GM08714 (cell line): ENCODE results near the gene PADI2.

ENCODE experiments used
- H3K4me3 ChIP-seq: fragments of 200-500 bp; sonication (Bioruptor generic); 2 replicates; pipeline ENCODE4 v1.5.1; 2014; ENCODE audit warnings: mild to moderate bottlenecking, low read length, inconsistent platforms
- ZNF274 ChIP-seq: IDR thresholded peaks from 2 replicates; pipeline ENCODE4 v1.6.1; 2012; ENCODE audit warnings: mild to moderate bottlenecking, low read depth, low read length

PADI2 gene

DNA sequence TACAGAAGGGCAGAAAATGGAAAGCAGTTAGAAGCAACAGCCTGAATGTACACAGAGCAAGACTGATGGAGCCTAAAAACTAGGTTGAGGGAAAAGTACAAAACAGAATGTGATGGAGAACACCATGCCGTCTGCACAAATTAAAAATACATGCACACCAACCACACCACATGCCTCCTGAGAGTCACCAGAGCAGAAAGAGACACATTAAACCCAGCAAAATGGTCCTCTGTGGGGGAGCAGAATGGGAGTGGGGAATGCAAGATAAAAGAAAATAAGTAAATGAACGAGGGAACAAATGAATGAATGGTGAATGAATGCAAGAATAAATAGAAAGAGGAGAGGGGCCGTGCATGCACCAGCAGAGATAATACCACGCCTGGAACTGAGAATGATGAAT is 24.1 kb downstream of the PADI2 start:
- TF ChIP-seq ZNF274 = no peak
- no peak overlapping the region for H3K4me3 ChIP-seq

DNA sequence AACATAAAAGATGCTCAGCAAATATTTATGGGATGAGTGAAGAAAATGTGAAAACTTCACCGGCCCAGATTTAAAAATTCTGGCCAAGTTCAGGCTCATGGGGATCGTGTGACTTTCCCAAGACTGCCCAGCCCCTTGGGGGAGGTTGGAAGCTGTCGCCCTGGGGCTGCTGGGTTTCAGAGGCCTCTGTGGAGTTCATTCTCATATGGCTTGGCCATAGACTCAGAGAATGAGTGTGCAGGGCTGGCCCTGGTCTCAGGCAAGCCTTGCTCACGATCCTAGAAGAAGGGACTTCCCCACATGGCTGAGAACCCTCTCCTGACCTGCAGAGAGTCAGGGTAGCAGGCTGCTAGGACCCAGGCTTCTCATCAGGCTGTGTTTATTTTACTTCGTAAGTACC is 24.6 kb downstream of the PADI2 start:
- TF ChIP-seq ZNF274 = no peak
- no peak overlapping the region for H3K4me3 ChIP-seq

DNA sequence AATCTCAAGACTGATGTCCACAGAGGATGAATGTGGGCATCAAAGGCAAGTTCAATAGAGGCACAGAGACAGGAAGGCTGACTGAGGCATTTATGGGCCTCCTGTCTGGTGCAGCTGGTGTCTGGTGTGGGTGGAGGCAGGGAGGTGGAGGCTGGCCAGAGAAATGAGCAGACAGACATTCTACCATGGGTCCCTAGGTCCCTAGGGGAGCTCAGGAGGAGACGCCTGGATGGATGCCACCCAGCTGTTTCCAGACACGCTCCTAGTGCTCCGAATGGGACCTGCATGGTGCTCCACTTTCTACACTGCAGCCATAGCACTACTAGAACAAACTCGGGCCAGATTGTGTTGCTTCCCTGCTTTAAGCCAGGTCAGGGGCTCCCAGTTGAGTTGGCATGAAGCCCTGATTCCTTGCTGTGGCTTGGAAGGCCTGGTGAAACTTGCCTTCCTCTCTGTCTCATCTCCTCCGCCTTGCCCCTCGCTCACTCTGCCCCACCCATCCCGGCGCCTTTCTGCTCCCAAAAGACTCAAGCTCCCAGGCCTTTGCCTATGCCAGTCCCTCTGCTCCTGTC is 25.3 kb downstream of the PADI2 start:
- TF ChIP-seq ZNF274 = no peak
- no peak overlapping the region for H3K4me3 ChIP-seq

DNA sequence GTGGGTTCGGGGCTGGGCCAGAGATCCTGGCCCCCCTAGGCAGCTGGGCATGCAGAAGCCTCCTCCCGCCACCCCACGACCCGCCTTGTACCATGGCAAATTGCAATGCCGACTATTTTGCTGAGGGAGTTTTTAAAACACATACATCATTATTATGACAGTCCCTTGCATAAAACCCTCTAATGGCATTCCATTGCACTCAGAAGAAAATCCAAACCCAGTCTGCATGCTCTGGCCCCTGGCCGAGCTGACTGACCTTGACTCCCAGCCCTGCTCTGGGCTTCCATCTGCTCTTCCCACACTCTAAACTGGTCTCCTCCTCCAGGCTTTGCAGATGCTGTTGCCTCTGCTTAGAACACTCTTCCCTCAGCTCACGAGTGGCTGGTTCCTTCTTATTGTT is 28.0 kb downstream of the PADI2 start:
- H3K4me3 ChIP-seq = no peak overlapping the region
- no peak for TF ChIP-seq ZNF274

DNA sequence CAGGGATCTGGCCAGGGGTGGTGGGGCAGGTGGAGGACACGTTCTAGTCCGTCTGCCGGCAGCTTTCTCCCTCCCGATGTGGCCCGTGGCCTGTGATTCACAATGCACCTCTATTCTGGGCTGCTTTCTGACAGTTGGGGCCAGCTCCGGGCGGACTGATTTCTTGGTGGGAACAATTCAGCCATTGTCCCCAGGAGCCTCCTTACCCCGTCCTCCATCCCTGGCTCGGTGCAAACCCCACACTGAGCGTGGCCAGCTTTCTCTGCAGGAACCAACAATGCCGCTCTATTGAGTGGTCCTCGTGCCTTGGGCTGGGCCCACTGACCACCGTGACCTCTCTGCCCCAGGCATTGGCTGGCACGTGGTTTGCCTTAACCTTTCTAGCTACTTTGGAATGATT is 29.7 kb downstream of the PADI2 start:
- TF ChIP-seq ZNF274 = no peak
- H3K4me3 ChIP-seq = no peak overlapping the region

DNA sequence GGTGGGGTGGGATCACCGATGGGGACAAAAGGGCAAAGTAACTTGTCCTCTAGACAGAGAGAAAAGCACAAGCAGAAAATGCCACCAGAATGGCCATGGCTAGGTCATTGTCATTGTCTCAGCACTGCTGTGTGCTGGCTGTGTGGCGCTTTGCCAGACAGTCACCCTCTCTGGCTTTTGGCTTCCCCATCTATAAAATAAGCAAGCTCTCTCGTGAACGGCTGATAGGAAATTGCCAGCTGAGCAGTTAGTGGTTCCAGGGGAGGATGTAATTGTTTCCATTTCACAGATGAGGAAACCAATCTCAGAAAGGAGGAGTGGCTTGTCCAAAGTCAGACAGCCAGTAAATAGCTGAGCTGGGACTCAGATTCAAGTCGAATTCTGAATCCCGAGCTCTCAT is 32.5 kb downstream of the PADI2 start:
- no peak overlapping the region for H3K4me3 ChIP-seq
- TF ChIP-seq ZNF274 = no peak

DNA sequence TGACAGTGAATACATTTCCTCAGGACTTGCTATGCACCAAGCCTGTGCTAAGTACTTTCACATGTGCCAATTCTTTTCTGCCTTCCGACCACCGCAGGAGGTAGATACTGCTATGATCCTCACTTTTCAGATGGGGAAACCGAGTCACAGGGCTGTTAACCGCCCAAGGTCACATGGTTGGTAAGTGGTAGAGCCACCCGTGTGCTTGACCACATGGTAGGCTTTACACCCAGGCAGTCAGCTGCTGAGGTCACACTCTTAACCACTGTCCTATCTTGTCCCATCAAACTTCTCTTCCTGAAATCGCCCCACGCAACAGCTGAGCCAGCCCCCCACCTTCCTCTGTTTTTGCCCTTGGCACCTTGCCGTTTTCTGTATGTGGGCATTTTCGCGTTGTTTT is 34.5 kb downstream of the PADI2 start:
- TF ChIP-seq ZNF274 = no peak

DNA sequence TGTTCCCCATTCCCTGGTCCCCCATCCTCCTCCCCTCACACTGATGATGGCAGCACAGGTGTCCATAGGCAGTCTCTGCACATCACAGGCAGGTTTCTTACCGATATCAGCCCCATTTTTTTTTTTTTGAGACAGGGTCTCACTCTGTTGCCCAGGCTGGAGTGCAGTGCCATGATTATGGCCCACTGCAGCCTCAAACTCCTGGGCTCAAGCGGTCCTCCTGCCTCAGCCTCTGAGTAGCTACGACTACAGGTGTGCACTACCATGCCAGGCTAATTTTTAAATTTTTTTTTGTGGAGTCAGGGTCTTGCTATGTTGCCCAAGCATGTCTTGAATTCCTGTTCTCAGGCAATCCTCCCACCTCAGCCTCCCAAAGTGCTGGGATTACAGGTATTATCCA is 36.5 kb downstream of the PADI2 start:
- no peak overlapping the region for H3K4me3 ChIP-seq
- TF ChIP-seq ZNF274 = no peak

More for the DNA sequence above, 34.5 kb downstream of the PADI2 start:
- no peak overlapping the region for H3K4me3 ChIP-seq

DNA sequence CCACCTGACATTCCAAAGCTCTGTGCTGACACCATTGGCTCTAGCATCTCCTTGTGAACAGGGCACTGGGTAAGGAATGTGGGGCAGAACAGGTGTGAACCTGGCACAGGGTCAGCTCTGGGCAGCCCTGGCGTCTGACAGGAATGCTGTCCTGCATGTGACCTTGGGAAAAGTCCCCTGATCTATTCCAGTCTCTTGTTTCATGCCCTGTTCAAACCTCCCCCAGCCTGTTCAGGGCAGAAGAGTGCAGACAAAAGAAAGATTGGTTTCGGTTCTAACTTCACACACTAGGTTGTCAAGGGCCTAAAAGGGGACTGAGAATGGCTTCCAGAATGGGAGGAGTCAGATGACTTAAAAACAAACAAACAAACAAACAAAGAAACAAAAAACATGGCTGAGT is 37.8 kb downstream of the PADI2 start:
- no peak overlapping the region for H3K4me3 ChIP-seq
- no peak for TF ChIP-seq ZNF274

DNA sequence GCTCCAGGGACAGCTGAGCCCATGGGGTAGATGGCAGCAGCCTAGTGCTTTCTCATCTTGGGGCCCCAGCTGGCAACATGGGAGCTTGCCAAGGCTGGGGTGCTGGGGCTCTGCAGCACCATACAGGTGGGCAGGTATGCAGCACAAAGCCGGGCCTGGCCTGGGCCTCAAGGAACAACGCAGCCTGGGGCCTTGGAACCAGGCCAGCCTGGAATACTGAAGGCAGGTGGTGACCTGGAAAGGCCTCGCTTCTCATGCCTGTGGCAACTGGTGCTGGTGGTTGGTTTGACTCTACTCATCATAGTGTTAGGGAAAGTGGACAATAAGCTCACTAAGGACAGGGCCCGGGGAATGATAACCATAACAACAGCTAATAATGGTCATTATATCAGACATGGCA is 38.4 kb downstream of the PADI2 start:
- no peak overlapping the region for H3K4me3 ChIP-seq
- TF ChIP-seq ZNF274 = no peak

DNA sequence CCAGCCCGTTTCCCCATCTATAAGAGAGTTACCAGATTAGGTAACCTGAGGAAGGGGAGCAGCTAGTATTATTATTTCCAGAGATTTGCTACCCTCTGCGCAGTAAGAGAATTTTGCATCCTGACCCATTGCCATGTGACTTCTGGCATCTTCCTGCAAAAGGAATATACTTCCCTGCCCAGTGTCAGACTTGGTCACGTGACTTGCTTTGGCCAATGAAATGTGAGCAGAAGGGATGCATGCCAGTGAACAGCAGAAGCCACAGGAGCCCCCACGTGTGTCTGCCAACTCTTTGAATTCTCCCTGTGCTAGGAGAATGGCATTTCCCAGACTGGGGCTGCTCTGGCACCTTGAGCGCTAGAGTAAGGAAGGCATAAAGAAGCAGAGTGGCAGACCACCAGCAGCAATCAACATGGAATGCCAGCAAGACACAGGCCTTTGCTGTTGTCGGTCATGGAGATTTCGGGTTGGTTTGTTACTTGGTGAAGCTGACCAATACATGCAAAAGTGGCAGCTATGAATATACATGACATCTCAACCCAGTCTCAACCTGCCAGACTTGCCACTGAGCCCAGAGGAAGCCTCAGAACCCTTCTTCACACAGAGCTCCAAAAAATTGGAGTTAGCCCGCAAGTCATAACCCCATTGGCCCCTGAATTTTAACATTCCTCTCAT is 39.0 kb downstream of the PADI2 start:
- TF ChIP-seq ZNF274 = no peak
- no peak overlapping the region for H3K4me3 ChIP-seq

DNA sequence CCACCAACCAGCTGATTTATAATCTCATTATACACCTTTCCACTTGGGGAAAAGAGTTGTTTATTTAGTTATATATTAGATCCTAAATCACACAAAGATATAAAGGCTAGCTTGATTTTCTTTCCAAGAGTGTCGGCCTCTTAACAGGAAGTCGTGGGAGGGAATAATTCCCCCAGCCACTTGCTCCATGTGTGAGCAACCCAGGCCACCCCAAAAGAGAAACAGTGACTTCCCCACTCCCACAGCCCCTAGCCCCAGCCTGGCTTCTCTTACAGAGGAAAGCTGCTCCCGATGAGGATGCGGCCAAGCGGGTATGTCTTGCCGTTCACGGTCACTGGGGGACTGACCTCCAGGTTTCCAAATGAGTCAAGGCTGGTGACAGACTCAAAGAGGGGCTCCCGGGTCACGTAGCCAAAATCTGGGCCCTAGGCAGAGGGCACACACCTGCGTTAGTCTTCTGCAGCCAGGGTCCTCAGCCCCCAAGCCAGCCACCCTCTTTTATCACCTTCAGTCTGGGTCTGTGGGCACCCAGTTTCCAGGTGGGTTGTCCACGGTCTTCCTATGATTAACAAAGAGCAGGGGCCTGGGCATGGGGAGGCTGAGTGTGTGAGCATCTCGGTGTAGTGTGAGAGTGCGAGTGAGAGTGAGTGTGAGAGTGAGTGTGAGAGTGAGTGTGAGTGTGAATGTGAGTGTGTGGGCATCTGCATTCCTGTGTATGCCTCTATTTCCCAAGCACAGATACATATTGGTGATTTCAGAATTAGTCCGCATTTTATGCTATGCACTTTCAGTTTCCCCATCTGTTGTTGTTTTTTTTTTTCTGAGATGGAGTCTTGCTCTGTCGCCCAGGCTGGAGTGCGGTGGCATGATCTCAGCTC is 40.0 kb downstream of the PADI2 start:
- no peak for TF ChIP-seq ZNF274
- H3K4me3 ChIP-seq = no peak overlapping the region

DNA sequence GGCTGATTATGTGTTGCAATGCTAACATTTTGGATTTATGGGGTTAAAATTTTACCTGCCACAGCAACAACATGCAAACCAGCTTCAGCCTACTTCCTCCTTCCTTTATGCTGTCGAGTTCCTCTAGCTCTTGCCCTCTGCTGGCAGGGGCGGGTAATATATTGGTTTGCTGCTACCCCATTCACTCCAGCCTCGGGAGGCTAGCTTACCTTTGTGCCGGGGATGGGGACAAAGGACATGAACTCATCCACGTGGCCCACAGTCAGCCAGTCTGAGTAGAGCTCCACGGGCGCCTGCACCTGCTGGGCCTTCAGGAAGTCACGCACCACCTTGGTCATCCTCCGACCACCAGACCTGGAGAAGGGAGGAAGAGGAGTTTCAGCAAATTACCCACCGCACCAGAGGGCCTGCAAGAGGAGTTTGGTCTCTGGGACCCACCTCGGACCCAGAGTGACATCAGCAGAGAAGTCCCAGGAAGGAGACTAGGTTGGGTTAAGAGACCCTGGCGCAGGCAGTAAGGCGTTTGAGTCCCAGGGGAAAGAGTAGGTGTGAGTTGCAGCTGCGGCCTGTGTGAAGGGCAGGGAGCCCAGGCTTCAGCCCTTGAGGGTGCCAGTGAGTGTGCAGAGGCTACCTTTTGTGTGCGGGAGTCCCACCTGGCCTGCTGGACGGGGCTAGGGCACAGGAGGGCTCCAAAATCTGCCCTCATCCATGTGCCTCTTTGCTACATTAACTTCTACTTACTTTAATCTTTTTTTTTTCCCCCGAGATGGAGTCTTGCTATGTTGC is 43.6 kb downstream of the PADI2 start:
- H3K4me3 ChIP-seq = no peak overlapping the region
- TF ChIP-seq ZNF274 = no peak

DNA sequence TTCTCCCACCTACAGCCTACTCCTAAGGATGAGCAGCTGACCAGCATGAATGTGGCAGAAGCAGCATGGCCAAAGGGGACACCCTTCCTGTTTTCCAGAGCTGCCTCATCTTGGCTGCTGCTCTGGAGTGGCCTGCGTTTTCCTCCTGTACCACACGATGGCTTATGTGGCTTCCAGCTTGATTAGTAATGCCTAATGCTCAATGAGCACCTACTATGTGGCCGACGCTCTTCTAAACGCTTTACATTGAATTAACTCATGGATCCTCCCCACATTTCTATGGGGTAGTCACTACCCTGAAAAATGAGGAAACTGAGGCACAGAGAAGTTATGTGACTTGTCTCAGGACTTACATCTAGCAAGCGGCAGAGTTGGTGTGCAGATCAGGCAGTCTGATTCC is 47.5 kb downstream of the PADI2 start:
- no peak overlapping the region for H3K4me3 ChIP-seq
- no peak for TF ChIP-seq ZNF274
